ENCODE results near the gene CARM1.

DNA sequence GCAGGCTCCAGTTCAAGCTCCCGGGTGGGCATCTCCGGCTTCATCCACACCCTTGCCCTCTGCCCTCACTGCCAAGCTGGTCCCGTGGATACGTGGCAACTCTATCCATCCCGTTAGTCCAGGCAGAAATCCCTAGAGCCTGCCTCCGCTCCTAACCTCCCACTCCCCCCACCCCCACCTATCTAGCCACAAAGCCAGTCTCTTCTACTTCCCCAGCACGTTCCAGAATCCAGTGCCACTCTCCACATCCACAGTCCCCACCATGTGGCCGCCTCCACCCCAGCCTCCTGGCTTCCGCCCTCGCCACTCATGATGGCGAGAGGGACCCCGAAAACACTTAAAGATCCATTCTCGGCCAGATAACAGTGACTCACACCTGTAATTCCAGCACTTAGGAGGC lies 53.2 kb downstream of the CARM1 start:
- TF ChIP-seq CTCF (IDR thresholded peaks at IDR 0.05) (no peak), POLR2A (IDR thresholded peaks at IDR 0.05) (no peak)

Data from thyroid gland (tissue), 4 donors.